HepG2 (cell line): ENCODE data around the gene ABCB10. TPM values are rescaled to one million over a fixed set of nuclear protein-coding genes. Genes with fewer than 3 reads are reported as not detected.

ENCODE experiments used
- ATAC-seq: fragments of 200-7000 bp; cut with Tn5 transposase; 3 replicates; pipeline ENCODE4 v1.9.1; 2020; ENCODE audit warnings: mild to moderate bottlenecking, moderate library complexity
- BruUV-seq: library from RNA; stranded (reverse); fragments of 400-500 nt; replicated peaks from 2 replicates; lab custom pipeline; 2021; lab: Mats Ljungman, UMichigan
- CTCF ChIA-PET: fragments of 300-600 bp; formaldehyde crosslinking; extraction: SDS; loops from one replicate; lab custom pipeline; 2021; ENCODE audit warnings: low total read pairs, inconsistent platforms, low intra/inter-chr PET ratio; lab: Yijun Ruan, JAX
- POLR2A ChIA-PET: fragments of 350-600 bp; sonication (Branson Sonifier 250); formaldehyde crosslinking; loops from one replicate; lab custom pipeline; 2020; ENCODE audit warnings: antibody characterized with exemption, inconsistent platforms; lab: Yijun Ruan, JAX
- DNase-seq: peaks from one replicate; pipeline ENCODE4 v3.0.0-alpha.2; 2015; ENCODE audit warnings: low spot score
- FAIRE-seq: peaks from 3 replicates; lab custom pipeline; 2011; peaks lifted over from hg19 to GRCh38; lab: Jason Lieb, UNC
- H2AFZ ChIP-seq: one replicate; pipeline ENCODE4 v1.6.1; 2011; ENCODE audit warnings: low read length, inconsistent platforms
- H3K27ac ChIP-seq: fragments of 300-600 bp; 3 replicates; pipeline ENCODE4 v1.8.0; 2011; ENCODE audit warnings: mixed run types, mild to moderate bottlenecking, mixed read lengths, low read length, inconsistent platforms; ENCODE audit not compliant: insufficient read depth; ENCODE audit errors: extremely low read length
- H3K27me3 ChIP-seq, 2 experiments: fragments of 200-600 bp in 1 of 2; 2 replicates in 1 of 2; 3 replicates in 1 of 2; pipeline versions ENCODE4 v1.6.0 to v1.8.0; 2011; ENCODE audit warnings: low read length in 2 of 2, mild to moderate bottlenecking in 2 of 2, moderate library complexity in 2 of 2, inconsistent platforms in 1 of 2; ENCODE audit not compliant: insufficient read depth in 2 of 2, control insufficient read depth in 1 of 2
- H3K36me3 ChIP-seq, 2 experiments: fragments of 200-600 bp in 1 of 2; replicated peaks in 1 of 2; 2 replicates in 1 of 2; 3 replicates in 1 of 2; pipeline versions ENCODE4 v1.5.1 to v1.8.0; 2011; ENCODE audit warnings: low read length in 2 of 2, inconsistent platforms in 1 of 2; ENCODE audit not compliant: insufficient read depth in 2 of 2, control insufficient read depth in 1 of 2
- H3K4me1 ChIP-seq: 2 replicates; pipeline ENCODE4 v1.5.1; 2012; ENCODE audit warnings: low read length, inconsistent platforms; ENCODE audit not compliant: insufficient read depth
- H3K4me2 ChIP-seq: 2 replicates; pipeline ENCODE4 v1.6.0; 2011; ENCODE audit warnings: low read depth, low read length, inconsistent platforms
- H3K4me3 ChIP-seq, 3 experiments: fragments of 200-600 bp in 1 of 3; sonication (generic), shearing (Covaris generic) in 1 of 3; replicated peaks in 1 of 3; 2 replicates each; pipeline ENCODE4 v1.5.1; 2011 to 2016; ENCODE audit warnings: low read length in 3 of 3, inconsistent platforms in 2 of 3, low read depth in 2 of 3, mild to moderate bottlenecking in 2 of 3, control low read depth in 1 of 3, mixed read lengths in 1 of 3; ENCODE audit not compliant: insufficient read depth in 1 of 3
- H3K79me2 ChIP-seq: one replicate; pipeline ENCODE4 v1.6.1; 2011; ENCODE audit warnings: low read length, inconsistent platforms; ENCODE audit not compliant: insufficient read depth
- H3K9ac ChIP-seq: 2 replicates; pipeline ENCODE4 v1.6.0; 2011; ENCODE audit warnings: mild to moderate bottlenecking, low read depth, low read length, inconsistent platforms; ENCODE audit not compliant: insufficient read depth
- H3K9me3 ChIP-seq: 2 replicates; pipeline ENCODE4 v1.5.1; 2012; ENCODE audit warnings: mild to moderate bottlenecking, low read length
- H4K20me1 ChIP-seq: 2 replicates; pipeline ENCODE4 v1.6.0; 2011; ENCODE audit warnings: inconsistent platforms, mild to moderate bottlenecking, low read length, moderate library complexity; ENCODE audit not compliant: insufficient read depth
- AGO2 ChIP-seq: fragments of 200-400 bp; formaldehyde crosslinking; optimal IDR thresholded peaks from 2 replicates; pipeline ENCODE3; 2017; ENCODE audit warnings: mild to moderate bottlenecking, low read depth, low read length, moderate library complexity
- BCL3 ChIP-seq: sonication (generic); formaldehyde crosslinking; IDR thresholded peaks from 2 replicates; pipeline ENCODE4 v1.5.1; 2020; ENCODE audit warnings: mild to moderate bottlenecking, missing genetic modification reagents, moderate library complexity
- ELF4 ChIP-seq: sonication (generic); formaldehyde crosslinking; IDR thresholded peaks from 2 replicates; pipeline ENCODE4 v1.5.0; 2020; ENCODE audit warnings: missing genetic modification reagents, mild to moderate bottlenecking, moderate library complexity, borderline replicate concordance
- MED1 ChIP-seq: sonication (generic); formaldehyde crosslinking; IDR thresholded peaks from 2 replicates; pipeline ENCODE4 v1.4.0; 2020; ENCODE audit warnings: missing genetic modification reagents
- MYPOP ChIP-seq: sonication (generic); formaldehyde crosslinking; IDR thresholded peaks from 2 replicates; pipeline ENCODE4 v1.8.1; 2023; ENCODE audit warnings: mild to moderate bottlenecking, moderate library complexity, missing genetic modification reagents
- PHF20 ChIP-seq: sonication (generic); formaldehyde crosslinking; IDR thresholded peaks from 2 replicates; pipeline ENCODE4 v1.5.0; 2020; ENCODE audit warnings: mild to moderate bottlenecking, missing genetic modification reagents
- PLSCR1 ChIP-seq: sonication (generic); formaldehyde crosslinking; IDR thresholded peaks from 2 replicates; pipeline ENCODE4 v1.5.0; 2020; ENCODE audit warnings: missing genetic modification reagents, mild to moderate bottlenecking, borderline replicate concordance
- SNRNP70 ChIP-seq: fragments of 200-400 bp; formaldehyde crosslinking; IDR thresholded peaks from 2 replicates; pipeline ENCODE4 v1.6.1; 2017; ENCODE audit warnings: mild to moderate bottlenecking, low read depth, low read length, moderate library complexity
- ZBTB4 ChIP-seq: sonication (generic); formaldehyde crosslinking; IDR thresholded peaks from 2 replicates; pipeline ENCODE4 v1.4.0; 2020; ENCODE audit warnings: missing genetic modification reagents, mild to moderate bottlenecking, borderline replicate concordance
- ZFP37 ChIP-seq: sonication (generic); formaldehyde crosslinking; IDR thresholded peaks from 2 replicates; pipeline ENCODE4 v1.4.0; 2020; ENCODE audit warnings: missing genetic modification reagents, borderline replicate concordance
- ZNF234 ChIP-seq: sonication (generic); formaldehyde crosslinking; conservative IDR thresholded peaks from 2 replicates; pipeline ENCODE4 v1.5.1; 2020; ENCODE audit warnings: mild to moderate bottlenecking, missing genetic modification reagents
- ZNF691 ChIP-seq: sonication (generic); formaldehyde crosslinking; IDR thresholded peaks from 2 replicates; pipeline ENCODE4 v1.4.0; 2020; ENCODE audit warnings: missing genetic modification reagents, low read depth, mild to moderate bottlenecking, borderline replicate concordance
- ZNF704 ChIP-seq: sonication (generic); formaldehyde crosslinking; IDR thresholded peaks from 2 replicates; pipeline ENCODE4 v1.8.1; 2023; ENCODE audit warnings: mild to moderate bottlenecking, inconsistent platforms, moderate library complexity, missing genetic modification reagents, borderline replicate concordance
- WGBS: methylation state at CpG from one replicate; pipeline ENCODE4 v1.1.6; 2017; ENCODE audit warnings: low lambda C conversion rate; 5-methylcytosine and 5-hydroxymethylcytosine counted together
- in situ Hi-C: cut with HindIII; loops from 2 replicates; pipeline ENCODE4 v1.10.0; 2017; ENCODE audit warnings: low pct_unique_long_range_greater_than_20kb; ENCODE audit not compliant: extremely low pct_ligation_motif_present
- intact Hi-C: fragments of 100-400 bp; cut with micrococcal nuclease; formaldehyde crosslinking; loops from one replicate; pipeline ENCODE4 v1.10.0; 2022; ENCODE audit not compliant: unreplicated experiment
- polyA plus RNA-seq, 8 experiments: library from polyadenylated mRNA; depleted of rRNA in 3 of 8; stranded (reverse) in 7 of 8; unstranded in 1 of 8; fragments of >200 nt; fragmentation: Illumina TruSeq in 4 of 8; extraction: Trizol in 4 of 8; gene quantifications; 2 replicates each; pipeline versions ENCODE4 v1.2.1 to v1.2.3, GENCODE V29; 2011 to 2016; ENCODE audit warnings: low read depth in 4 of 8, missing spikeins in 1 of 8, mixed read lengths in 1 of 8; ENCODE audit not compliant: insufficient read depth in 1 of 8
- total RNA-seq, 5 experiments: library from RNA; depleted of rRNA; stranded (reverse); fragments of >200 nt; fragmentation: Illumina TruSeq; extraction: Trizol; gene quantifications; 2 replicates each; pipeline ENCODE4 v1.2.3, GENCODE V29; 2016; ENCODE audit warnings: low read depth in 1 of 5

ABCB10 gene
- total and polyA plus RNA-seq, 2 of the 13 experiments (the other 11 are each of a cell fraction or from before 2014, with no cell fraction given): 11.2 to 28.9 TPM

- TF ChIP-seq ZNF691 (CRISPR knock-in tag): no peak
- no peak for TF ChIP-seq MYPOP (CRISPR knock-in tag)
- TF ChIP-seq AGO2: no peak
These were observed 23.3 kb downstream of the ABCB10 start (continued) for GRCh38 chr1:229535230-229535629.

- H3K4me3 ChIP-seq: no peak overlapping the region
- H3K36me3 ChIP-seq: peaks cover 8 to 50% of the 10 kb centered on the region in 2 experiments; a peak in 4 of 5 replicates
- no peaks in the 10 kb centered on the region for H3K79me2 ChIP-seq
- in situ Hi-C loops: no loop called here
- FAIRE-seq (no peak), ATAC-seq (no peak), DNase-seq (no peak)
- no peaks in the 10 kb centered on the region for H3K9me3 ChIP-seq
- POLR2A ChIA-PET: no interaction called here
- CTCF ChIA-PET: no interaction called here
- H3K4me1 ChIP-seq: no peaks in the 10 kb centered on the region
- no peak overlapping the region for H2AFZ ChIP-seq
- no TSS peak for BruUV-seq
- no peak overlapping the region for H3K4me2 ChIP-seq
- no peaks in the 10 kb centered on the region for H4K20me1 ChIP-seq
- no peak overlapping the region for H3K27ac ChIP-seq
- no peaks in the 10 kb centered on the region for H3K27me3 ChIP-seq
- intact Hi-C loops: no loop called here
- 92% methylated on average over 6 of the region's 6 CpGs for WGBS
- H3K9ac ChIP-seq: no peak overlapping the region
- TF ChIP-seq BCL3 (CRISPR knock-in tag): no peak
- TF ChIP-seq PLSCR1 (CRISPR knock-in tag): no peak
- no peak for TF ChIP-seq ZBTB4 (CRISPR knock-in tag)
- TF ChIP-seq PHF20 (CRISPR knock-in tag): no peak
- TF ChIP-seq MED1: no peak
- no peak for TF ChIP-seq ELF4 (CRISPR knock-in tag)
- no peak for TF ChIP-seq ZFP37 (CRISPR knock-in tag)
- no peak for TF ChIP-seq ZNF704 (CRISPR knock-in tag)
- TF ChIP-seq SNRNP70: no peak
- no peak for TF ChIP-seq ZNF234 (CRISPR knock-in tag)
These were observed 27.2 kb downstream of the ABCB10 start for GRCh38 chr1:229531326-229531725.
